ENCODE measurements around the gene ALPK1.

DNA sequence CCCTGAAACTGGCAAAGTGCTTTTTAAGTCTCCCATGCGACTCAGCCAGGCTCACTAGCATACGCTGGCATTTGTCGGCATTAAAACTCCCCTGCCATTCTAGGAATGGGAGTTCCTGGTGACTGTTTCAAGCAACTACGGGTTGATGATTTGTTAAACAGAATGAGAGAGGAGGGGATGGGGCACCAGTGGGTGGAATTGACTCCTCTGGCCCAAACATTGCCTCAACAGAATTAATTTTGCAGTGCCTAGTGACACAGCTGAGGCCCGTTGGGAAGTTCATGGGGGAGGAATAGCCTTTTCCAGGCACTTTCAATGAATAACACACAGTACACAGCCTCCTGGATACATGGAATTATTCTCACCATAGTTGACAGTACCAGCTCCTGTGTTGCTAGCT is 188.8 kb downstream of the ALPK1 start:
- TF ChIP-seq, protein P1, sequence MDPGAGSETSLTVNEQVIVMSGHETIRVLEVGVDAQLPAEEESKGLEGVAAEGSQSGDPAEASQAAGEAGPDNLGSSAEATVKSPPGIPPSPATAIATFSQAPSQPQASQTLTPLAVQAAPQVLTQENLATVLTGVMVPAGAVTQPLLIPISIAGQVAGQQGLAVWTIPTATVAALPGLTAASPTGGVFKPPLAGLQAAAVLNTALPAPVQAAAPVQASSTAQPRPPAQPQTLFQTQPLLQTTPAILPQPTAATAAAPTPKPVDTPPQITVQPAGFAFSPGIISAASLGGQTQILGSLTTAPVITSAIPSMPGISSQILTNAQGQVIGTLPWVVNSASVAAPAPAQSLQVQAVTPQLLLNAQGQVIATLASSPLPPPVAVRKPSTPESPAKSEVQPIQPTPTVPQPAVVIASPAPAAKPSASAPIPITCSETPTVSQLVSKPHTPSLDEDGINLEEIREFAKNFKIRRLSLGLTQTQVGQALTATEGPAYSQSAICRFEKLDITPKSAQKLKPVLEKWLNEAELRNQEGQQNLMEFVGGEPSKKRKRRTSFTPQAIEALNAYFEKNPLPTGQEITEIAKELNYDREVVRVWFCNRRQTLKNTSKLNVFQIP (CRISPR knock-in tag; IDR thresholded peaks at IDR 0.05; ENCODE audit: borderline replicate concordance, low read depth), result no peak
- TF ChIP-seq, protein P2, sequence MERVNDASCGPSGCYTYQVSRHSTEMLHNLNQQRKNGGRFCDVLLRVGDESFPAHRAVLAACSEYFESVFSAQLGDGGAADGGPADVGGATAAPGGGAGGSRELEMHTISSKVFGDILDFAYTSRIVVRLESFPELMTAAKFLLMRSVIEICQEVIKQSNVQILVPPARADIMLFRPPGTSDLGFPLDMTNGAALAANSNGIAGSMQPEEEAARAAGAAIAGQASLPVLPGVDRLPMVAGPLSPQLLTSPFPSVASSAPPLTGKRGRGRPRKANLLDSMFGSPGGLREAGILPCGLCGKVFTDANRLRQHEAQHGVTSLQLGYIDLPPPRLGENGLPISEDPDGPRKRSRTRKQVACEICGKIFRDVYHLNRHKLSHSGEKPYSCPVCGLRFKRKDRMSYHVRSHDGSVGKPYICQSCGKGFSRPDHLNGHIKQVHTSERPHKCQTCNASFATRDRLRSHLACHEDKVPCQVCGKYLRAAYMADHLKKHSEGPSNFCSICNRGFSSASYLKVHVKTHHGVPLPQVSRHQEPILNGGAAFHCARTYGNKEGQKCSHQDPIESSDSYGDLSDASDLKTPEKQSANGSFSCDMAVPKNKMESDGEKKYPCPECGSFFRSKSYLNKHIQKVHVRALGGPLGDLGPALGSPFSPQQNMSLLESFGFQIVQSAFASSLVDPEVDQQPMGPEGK (CRISPR knock-in tag; IDR thresholded peaks at IDR 0.05; ENCODE audit: borderline replicate concordance), result no peak
- TF ChIP-seq, protein P3, sequence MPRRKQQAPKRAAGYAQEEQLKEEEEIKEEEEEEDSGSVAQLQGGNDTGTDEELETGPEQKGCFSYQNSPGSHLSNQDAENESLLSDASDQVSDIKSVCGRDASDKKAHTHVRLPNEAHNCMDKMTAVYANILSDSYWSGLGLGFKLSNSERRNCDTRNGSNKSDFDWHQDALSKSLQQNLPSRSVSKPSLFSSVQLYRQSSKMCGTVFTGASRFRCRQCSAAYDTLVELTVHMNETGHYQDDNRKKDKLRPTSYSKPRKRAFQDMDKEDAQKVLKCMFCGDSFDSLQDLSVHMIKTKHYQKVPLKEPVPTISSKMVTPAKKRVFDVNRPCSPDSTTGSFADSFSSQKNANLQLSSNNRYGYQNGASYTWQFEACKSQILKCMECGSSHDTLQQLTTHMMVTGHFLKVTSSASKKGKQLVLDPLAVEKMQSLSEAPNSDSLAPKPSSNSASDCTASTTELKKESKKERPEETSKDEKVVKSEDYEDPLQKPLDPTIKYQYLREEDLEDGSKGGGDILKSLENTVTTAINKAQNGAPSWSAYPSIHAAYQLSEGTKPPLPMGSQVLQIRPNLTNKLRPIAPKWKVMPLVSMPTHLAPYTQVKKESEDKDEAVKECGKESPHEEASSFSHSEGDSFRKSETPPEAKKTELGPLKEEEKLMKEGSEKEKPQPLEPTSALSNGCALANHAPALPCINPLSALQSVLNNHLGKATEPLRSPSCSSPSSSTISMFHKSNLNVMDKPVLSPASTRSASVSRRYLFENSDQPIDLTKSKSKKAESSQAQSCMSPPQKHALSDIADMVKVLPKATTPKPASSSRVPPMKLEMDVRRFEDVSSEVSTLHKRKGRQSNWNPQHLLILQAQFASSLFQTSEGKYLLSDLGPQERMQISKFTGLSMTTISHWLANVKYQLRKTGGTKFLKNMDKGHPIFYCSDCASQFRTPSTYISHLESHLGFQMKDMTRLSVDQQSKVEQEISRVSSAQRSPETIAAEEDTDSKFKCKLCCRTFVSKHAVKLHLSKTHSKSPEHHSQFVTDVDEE (CRISPR knock-in tag; IDR thresholded peaks at IDR 0.05), result no peak
- TF ChIP-seq TCF4 (CRISPR knock-in tag; IDR thresholded peaks at IDR 0.05; ENCODE audit: borderline replicate concordance), result no peak
- TF ChIP-seq RARB (CRISPR knock-in tag; IDR thresholded peaks at IDR 0.05), result no peak
- TF ChIP-seq SNAI2 (CRISPR knock-in tag; IDR thresholded peaks at IDR 0.05), result no peak
- TF ChIP-seq ZFP3 (CRISPR knock-in tag; IDR thresholded peaks at IDR 0.05), result no peak
- no peak for TF ChIP-seq ZNF70 (CRISPR knock-in tag; IDR thresholded peaks at IDR 0.05)
- TF ChIP-seq GLIS3 (CRISPR knock-in tag; IDR thresholded peaks at IDR 0.05), result no peak
- TF ChIP-seq ARNTL (CRISPR knock-in tag; IDR thresholded peaks at IDR 0.05; ENCODE audit: borderline replicate concordance, low read depth), result no peak
